CD8-positive, alpha-beta memory T cell (primary cell): ENCODE results near the gene RCAN1. TPM values are rescaled to one million over a fixed set of nuclear protein-coding genes. Genes with fewer than 3 reads are reported as not detected.

Experiments
- CTCF ChIA-PET: fragments of 350-600 bp; sonication (Branson Sonifier 250); formaldehyde crosslinking; loops from one replicate; lab custom pipeline; 2021; ENCODE audit warnings: antibody characterized with exemption; lab: Charles Lee
- POLR2A ChIA-PET: fragments of 350-600 bp; sonication (Branson Sonifier 250); formaldehyde crosslinking; loops from one replicate; lab custom pipeline; 2021; ENCODE audit warnings: antibody characterized with exemption; lab: Charles Lee
- DNase-seq, 5 donors: peaks; one replicate each; pipeline versions ENCODE4 v3.0.0 to v3.0.0-alpha.2; 2020 to 2022; ENCODE audit warnings: mixed read lengths in 1 of 5
- H3K27ac ChIP-seq: one replicate; pipeline ENCODE4 v1.7.0; 2013; ENCODE audit warnings: low read depth, mild to moderate bottlenecking, low read length, moderate library complexity
- H3K27me3 ChIP-seq: 2 replicates; pipeline ENCODE4 v1.7.0; 2013; ENCODE audit warnings: low read length, mild to moderate bottlenecking; ENCODE audit not compliant: insufficient read depth, poor library complexity, severe bottlenecking
- H3K36me3 ChIP-seq: 2 replicates; pipeline ENCODE4 v1.7.0; 2013; ENCODE audit warnings: mild to moderate bottlenecking, low read length, moderate library complexity; ENCODE audit not compliant: insufficient read depth
- H3K4me1 ChIP-seq: 2 replicates; pipeline ENCODE4 v1.7.0; 2013; ENCODE audit warnings: mild to moderate bottlenecking, low read length, moderate library complexity; ENCODE audit not compliant: insufficient read depth
- H3K4me3 ChIP-seq: 2 replicates; pipeline ENCODE4 v1.7.0; 2013; ENCODE audit warnings: mild to moderate bottlenecking, low read length
- H3K9me3 ChIP-seq: 2 replicates; pipeline ENCODE4 v1.7.0; 2013; ENCODE audit warnings: mild to moderate bottlenecking, low read length
- H3K27ac Mint-ChIP-seq, 8 donors: one replicate each; pipeline ENCODE4 v1.8.0; 2020 to 2021; ENCODE audit warnings: mixed read lengths in 8 of 8, mild to moderate bottlenecking in 6 of 8, inconsistent platforms in 3 of 8, moderate library complexity in 3 of 8
- H3K27me3 Mint-ChIP-seq, 2 donors: one replicate each; pipeline ENCODE4 v1.8.0; 2020 to 2021; ENCODE audit warnings: mixed read lengths in 2 of 2, mild to moderate bottlenecking in 1 of 2, moderate library complexity in 1 of 2
- H3K36me3 Mint-ChIP-seq, 3 donors: one replicate each; pipeline ENCODE4 v1.8.0; 2020 to 2021; ENCODE audit warnings: mixed read lengths in 3 of 3, inconsistent platforms in 1 of 3, mild to moderate bottlenecking in 1 of 3
- H3K4me1 Mint-ChIP-seq, 3 donors: one replicate each; pipeline ENCODE4 v1.8.0; 2020 to 2021; ENCODE audit warnings: mixed read lengths in 3 of 3, inconsistent platforms in 1 of 3, mild to moderate bottlenecking in 1 of 3
- H3K4me3 Mint-ChIP-seq, 7 donors: one replicate each; pipeline ENCODE4 v1.8.0; 2020 to 2021; ENCODE audit warnings: mixed read lengths in 7 of 7, mild to moderate bottlenecking in 6 of 7, moderate library complexity in 4 of 7, inconsistent platforms in 2 of 7
- H3K9me3 Mint-ChIP-seq, 5 donors: one replicate each; pipeline ENCODE4 v1.8.0; 2020 to 2022; ENCODE audit warnings: mixed read lengths in 5 of 5, mild to moderate bottlenecking in 3 of 5, moderate library complexity in 2 of 5, inconsistent platforms in 1 of 5
- polyA plus RNA-seq: library from polyadenylated mRNA; unstranded; fragments of 300-500 nt; fragmentation: Illumina TruSeq; gene quantifications from one replicate; pipeline ENCODE4 v1.2.3, GENCODE V29; 2021
- total RNA-seq, 2 experiments: library from RNA; stranded (reverse); gene quantifications; one replicate each; pipeline ENCODE4 v1.2.3, GENCODE V29; 2021

Gene RCAN1
- total and polyA plus RNA-seq, 3 experiments from 2014 or later, result 16.0 to 19.6 (median 16.9) TPM

DNA sequence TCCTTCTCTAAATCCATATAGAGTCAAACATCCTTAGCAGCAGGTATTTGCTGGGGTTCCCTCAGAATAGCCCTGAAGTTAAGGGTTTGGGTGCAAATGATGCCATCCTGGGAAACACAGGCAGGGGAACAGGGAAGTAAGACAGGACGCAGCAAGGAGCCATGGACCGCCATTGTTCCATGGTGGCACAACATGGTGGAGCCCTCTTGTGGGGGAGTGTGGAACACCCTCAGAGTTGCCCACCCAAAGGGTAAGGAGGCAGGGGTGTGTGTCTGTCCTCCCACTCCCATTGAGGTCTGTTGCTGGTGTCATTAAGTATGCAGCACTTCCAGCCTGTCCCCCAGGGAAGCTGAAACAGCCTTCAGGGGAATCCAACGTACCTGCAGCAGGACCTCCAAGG lies 20.4 kb upstream of the RCAN1 start:
- CTCF ChIA-PET, result no interaction called here
- DNase-seq, result no peak
- peaks cover 7 to 15% of the 10 kb centered on the region in 2 donors for H3K27me3 Mint-ChIP-seq

DNA sequence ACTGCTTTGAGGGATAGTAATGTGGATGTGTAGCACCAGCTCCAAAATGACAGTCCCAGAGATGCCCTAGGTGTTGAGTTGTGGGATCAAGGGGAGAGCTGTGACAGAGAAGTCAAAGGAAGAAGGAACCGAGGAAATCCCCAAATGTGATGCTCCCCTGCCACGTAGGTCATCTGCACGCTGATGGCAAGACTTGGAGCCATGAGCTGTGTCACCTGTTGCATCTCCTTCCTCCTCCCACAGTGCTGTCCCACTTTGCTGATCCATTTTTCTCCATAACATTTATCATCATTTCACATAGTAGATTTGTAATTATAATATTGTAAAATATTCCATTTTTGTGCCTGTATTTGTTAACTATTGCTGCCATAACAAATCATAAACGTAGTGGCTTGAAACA lies 17.6 kb upstream of the RCAN1 start:
- peaks cover 10 to 21% of the 10 kb centered on the region in 2 donors for H3K27me3 Mint-ChIP-seq
- Histone ChIP-seq H3K9me3 (no peaks in the 10 kb centered on the region), H3K27ac (no peak overlapping the region), H3K4me3 (no peak overlapping the region), H3K36me3 (no peaks in the 10 kb centered on the region), H3K27me3 (no peaks in the 10 kb centered on the region), H3K4me1 (no peaks in the 10 kb centered on the region)
- CTCF ChIA-PET, result interaction anchor here (1.1 to 3.1 kb wide), 4 partner anchors 9 to 270 kb away, joined by 3 to 14 read pairs (median 10); no protein-coding TSS in a partner anchor
- no peak overlapping the region for H3K27ac Mint-ChIP-seq
- no peak for DNase-seq
- H3K4me1 Mint-ChIP-seq, result no peaks in the 10 kb centered on the region
- H3K4me3 Mint-ChIP-seq, result no peak overlapping the region
- POLR2A ChIA-PET, result no interaction called here
- H3K9me3 Mint-ChIP-seq, result no peaks in the 10 kb centered on the region
- H3K36me3 Mint-ChIP-seq, result no peaks in the 10 kb centered on the region

More for the DNA sequence above, 20.4 kb upstream of the RCAN1 start:
- no peak overlapping the region for H3K4me3 Mint-ChIP-seq
- POLR2A ChIA-PET, result no interaction called here
- no peaks in the 10 kb centered on the region for H3K36me3 Mint-ChIP-seq
- H3K9me3 Mint-ChIP-seq, result no peaks in the 10 kb centered on the region
- no peak overlapping the region for H3K27ac Mint-ChIP-seq
- no peaks in the 10 kb centered on the region for H3K36me3 ChIP-seq
- H3K4me1 ChIP-seq, result no peaks in the 10 kb centered on the region
- H3K27me3 ChIP-seq, result no peaks in the 10 kb centered on the region
- no peak overlapping the region for H3K27ac ChIP-seq
- no peaks in the 10 kb centered on the region for H3K9me3 ChIP-seq
- peaks cover 7 to 13% (median 8%) of the 10 kb centered on the region in 3 donors for H3K4me1 Mint-ChIP-seq
- H3K4me3 ChIP-seq, result no peak overlapping the region

DNA sequence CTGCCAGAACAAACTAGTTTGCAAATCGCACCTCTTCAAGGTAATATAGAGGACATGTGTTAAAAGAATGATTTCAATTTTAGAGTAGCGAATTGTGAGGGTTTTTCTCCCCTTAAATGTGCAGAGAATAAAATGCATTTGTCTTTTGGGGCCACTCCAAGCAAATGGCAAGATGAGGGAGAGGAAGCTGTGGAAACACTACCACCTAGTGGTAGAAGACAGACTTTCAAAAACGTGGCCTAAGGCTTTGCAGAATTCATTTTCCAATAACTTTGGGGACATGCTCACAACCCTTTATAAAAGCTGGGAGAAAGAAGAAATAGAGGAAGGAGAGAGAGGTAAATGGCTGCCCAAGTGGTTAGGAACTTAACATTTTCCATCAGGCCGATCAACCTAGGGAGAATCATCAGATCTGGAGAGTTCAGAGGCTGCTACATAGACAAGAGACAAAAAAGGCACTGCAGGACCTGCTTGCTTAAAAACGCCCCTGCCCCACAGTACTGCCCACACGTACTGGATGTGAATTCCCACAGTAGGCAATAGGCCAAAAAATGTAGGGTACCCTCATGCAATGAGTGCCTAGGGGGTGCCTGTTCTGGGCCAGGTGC lies 15.7 kb upstream of the RCAN1 start:
- Histone ChIP-seq H3K27ac (no peak overlapping the region), H3K4me3 (no peak overlapping the region), H3K27me3 (peaks cover 3% of the 10 kb centered on the region), H3K4me1 (no peaks in the 10 kb centered on the region), H3K36me3 (no peaks in the 10 kb centered on the region), H3K9me3 (no peaks in the 10 kb centered on the region)
- H3K9me3 Mint-ChIP-seq, result no peaks in the 10 kb centered on the region
- ChIA-PET CTCF (interaction anchor here (0.6 to 3.1 kb wide), 6 partner anchors 11 to 1396 kb away, joined by 3 to 14 read pairs (median 7); no protein-coding TSS in a partner anchor), POLR2A (interaction anchor here (0.6 kb wide), 1 partner anchor 41 kb away, joined by 5 read pairs; no protein-coding TSS in a partner anchor)
- no peaks in the 10 kb centered on the region for H3K36me3 Mint-ChIP-seq
- no peaks in the 10 kb centered on the region for H3K4me1 Mint-ChIP-seq
- H3K27me3 Mint-ChIP-seq, result peaks cover 12 to 28% of the 10 kb centered on the region in 2 donors
- DNase-seq, result peak in 3 of 5 donors; percentile 43 to 48 (median 47)
- no peak overlapping the region for H3K4me3 Mint-ChIP-seq
- H3K27ac Mint-ChIP-seq, result no peak overlapping the region

DNA sequence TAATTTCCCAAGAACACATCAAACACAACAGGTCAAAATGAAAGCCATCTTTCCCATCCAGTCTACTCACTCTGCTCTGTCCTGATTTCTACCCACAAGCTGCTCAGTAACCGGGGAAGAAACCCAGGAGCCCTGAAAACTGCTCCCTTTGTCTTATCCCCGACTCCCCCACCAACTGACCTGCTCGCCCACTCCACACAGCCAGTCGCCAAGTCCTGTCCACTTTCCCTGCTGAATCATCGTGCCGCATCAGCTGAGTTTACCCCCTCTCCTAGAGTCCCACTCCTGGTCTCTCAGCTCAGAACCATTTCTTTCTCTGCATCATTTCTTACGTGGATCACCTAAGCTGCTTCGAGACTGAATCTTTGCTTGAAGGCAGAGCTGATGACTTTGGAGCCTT lies 11.2 kb upstream of the RCAN1 start:
- H3K36me3 ChIP-seq, result no peaks in the 10 kb centered on the region
- H3K27me3 ChIP-seq, result peaks cover 3% of the 10 kb centered on the region
- no peaks in the 10 kb centered on the region for H3K4me1 Mint-ChIP-seq
- no peaks in the 10 kb centered on the region for H3K9me3 ChIP-seq
- peaks cover 26 to 45% of the 10 kb centered on the region in 2 donors for H3K27me3 Mint-ChIP-seq
- DNase-seq, result no peak
- ChIA-PET POLR2A (no interaction called here), CTCF (interaction anchor here (1.5 kb wide), 1 partner anchor 258 kb away, joined by 4 read pairs; no protein-coding TSS in a partner anchor)
- no peak overlapping the region for H3K27ac ChIP-seq
- no peak overlapping the region for H3K4me3 Mint-ChIP-seq
- H3K36me3 Mint-ChIP-seq, result no peaks in the 10 kb centered on the region
- H3K27ac Mint-ChIP-seq, result no peak overlapping the region
- no peaks in the 10 kb centered on the region for H3K4me1 ChIP-seq
- no peaks in the 10 kb centered on the region for H3K9me3 Mint-ChIP-seq
- no peak overlapping the region for H3K4me3 ChIP-seq

DNA sequence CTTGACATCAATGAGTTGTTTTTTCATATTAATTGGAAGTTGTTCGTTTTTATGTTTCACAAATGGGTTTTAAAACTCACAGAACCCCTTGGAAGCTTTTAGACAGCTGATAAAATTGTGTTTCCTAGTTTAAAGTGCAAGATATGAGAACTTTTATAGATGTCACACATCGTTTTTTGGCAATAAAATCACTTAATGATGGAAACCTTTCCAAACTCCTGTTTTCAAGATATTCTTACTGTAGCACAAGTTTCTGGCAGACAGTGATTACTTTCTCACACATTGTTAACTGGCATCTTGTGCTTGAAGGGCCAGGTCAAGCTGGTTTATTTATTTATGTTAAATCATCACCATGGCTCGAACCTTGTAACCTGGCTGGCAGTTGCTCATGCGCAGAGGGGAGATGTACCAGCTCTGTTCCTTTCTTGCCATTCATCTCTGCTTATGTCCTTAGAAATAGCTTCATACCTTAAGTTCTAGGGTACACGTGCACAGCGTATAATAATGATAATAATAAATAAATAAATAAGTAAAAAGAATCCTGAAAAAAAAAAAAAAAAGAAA lies 10.2 kb upstream of the RCAN1 start:
- no peak overlapping the region for H3K4me3 ChIP-seq
- Mint-ChIP-seq H3K9me3 (no peaks in the 10 kb centered on the region), H3K27me3 (peaks cover 29 to 48% of the 10 kb centered on the region in 2 donors), H3K4me3 (no peak overlapping the region), H3K27ac (no peak overlapping the region), H3K36me3 (no peaks in the 10 kb centered on the region), H3K4me1 (no peaks in the 10 kb centered on the region)
- H3K36me3 ChIP-seq, result no peaks in the 10 kb centered on the region
- no peak overlapping the region for H3K27ac ChIP-seq
- peaks cover 9% of the 10 kb centered on the region for H3K27me3 ChIP-seq
- ChIA-PET CTCF (interaction anchor here (1.5 kb wide), 1 partner anchor 257 kb away, joined by 4 read pairs; no protein-coding TSS in a partner anchor), POLR2A (interaction anchor here (0.6 kb wide), 1 partner anchor 686 kb away, joined by 4 read pairs; no protein-coding TSS in a partner anchor)
- no peak for DNase-seq
- no peaks in the 10 kb centered on the region for H3K4me1 ChIP-seq
- H3K9me3 ChIP-seq, result no peaks in the 10 kb centered on the region

DNA sequence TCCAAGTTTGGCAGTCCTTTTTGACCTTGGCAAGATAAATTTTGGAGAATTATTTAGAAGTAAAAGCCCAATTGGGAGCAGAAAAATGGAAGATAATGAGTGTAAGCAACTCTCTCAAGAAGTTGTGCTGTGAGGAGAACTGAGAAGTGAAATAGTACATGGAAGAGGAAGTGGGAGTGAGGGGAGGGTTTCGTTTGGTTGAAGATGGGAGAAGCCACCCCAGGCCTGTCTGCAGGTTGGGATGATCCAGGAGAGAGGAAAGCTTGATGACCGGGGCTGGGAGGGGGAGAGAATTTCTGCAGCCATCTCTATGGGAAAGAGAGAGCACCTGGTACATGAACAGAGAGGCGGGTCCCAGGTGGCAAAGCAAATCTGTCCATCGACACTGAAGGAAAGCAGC lies 8.6 kb upstream of the RCAN1 start:
- H3K4me1 Mint-ChIP-seq, result no peaks in the 10 kb centered on the region
- no peaks in the 10 kb centered on the region for H3K9me3 Mint-ChIP-seq
- H3K9me3 ChIP-seq, result no peaks in the 10 kb centered on the region
- ChIA-PET CTCF (no interaction called here), POLR2A (no interaction called here)
- peaks cover 9% of the 10 kb centered on the region for H3K27me3 ChIP-seq
- no peaks in the 10 kb centered on the region for H3K36me3 ChIP-seq
- H3K27ac Mint-ChIP-seq, result no peak overlapping the region
- H3K4me3 Mint-ChIP-seq, result no peak overlapping the region
- H3K4me1 ChIP-seq, result no peaks in the 10 kb centered on the region
- H3K27ac ChIP-seq, result no peak overlapping the region
- no peak overlapping the region for H3K4me3 ChIP-seq
- H3K27me3 Mint-ChIP-seq, result peaks cover 29 to 48% of the 10 kb centered on the region in 2 donors
- H3K36me3 Mint-ChIP-seq, result no peaks in the 10 kb centered on the region
- DNase-seq, result no peak

DNA sequence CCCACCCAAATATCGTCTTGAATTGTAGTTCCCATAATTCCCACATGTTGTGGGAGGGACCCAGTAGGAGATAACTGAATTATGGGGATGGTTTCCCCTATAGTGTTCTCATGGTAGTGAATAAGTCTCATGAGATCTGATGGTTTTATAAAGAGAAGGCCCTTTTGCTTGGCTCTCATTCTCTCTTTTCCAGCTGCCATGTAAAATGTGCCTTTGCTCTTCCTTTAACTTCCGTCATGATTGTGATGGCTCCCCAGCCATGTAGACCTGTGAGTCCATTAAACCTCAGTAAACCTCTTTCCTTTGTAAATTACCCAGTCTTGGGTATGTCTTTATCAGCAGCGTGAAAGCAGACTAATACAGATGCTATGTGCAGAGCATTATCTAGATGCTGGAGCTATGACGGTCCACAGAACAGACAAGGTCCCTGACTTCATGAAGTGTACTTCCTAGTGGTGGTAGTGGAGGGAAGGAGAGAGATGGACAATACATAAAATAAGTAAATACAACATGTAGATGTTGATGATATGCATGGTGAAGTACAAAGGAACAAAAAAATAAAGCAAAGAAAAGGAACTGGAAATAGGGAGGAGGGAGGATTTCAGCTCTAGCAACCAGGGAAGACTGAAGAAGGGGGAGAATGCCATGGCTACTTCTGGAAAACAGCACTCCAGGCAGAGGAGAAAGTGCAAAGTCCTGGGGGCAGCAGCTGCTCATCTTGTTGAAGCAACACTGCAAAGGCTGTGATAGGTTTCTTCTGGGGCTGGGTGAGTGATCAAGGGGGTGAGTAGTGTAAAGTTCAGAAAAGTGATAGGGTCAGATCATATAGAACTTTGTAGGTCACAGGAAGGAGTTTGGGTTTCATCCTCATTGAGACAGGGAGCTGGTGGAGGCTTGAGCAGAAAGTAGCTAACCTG lies 6.8 kb upstream of the RCAN1 start:
- CTCF ChIA-PET, result interaction anchor here (1.3 kb wide), 1 partner anchor 25 kb away, joined by 3 read pairs; no protein-coding TSS in a partner anchor
- Mint-ChIP-seq H3K4me3 (no peak overlapping the region), H3K27me3 (peaks cover 26 to 43% of the 10 kb centered on the region in 2 donors), H3K27ac (no peak overlapping the region), H3K4me1 (no peaks in the 10 kb centered on the region), H3K36me3 (no peaks in the 10 kb centered on the region), H3K9me3 (no peaks in the 10 kb centered on the region)
- Histone ChIP-seq H3K27me3 (peaks cover 9% of the 10 kb centered on the region), H3K4me3 (no peak overlapping the region), H3K27ac (no peak overlapping the region), H3K4me1 (no peaks in the 10 kb centered on the region), H3K9me3 (no peaks in the 10 kb centered on the region), H3K36me3 (no peaks in the 10 kb centered on the region)
- POLR2A ChIA-PET, result no interaction called here
- no peak for DNase-seq
